Neural progenitor cell (in vitro differentiated cells): ENCODE results near the gene DDX5. TPM values are rescaled to one million over a fixed set of nuclear protein-coding genes. Genes with fewer than 3 reads are reported as not detected.

Experiments used
- DNase-seq: peaks from one replicate; pipeline ENCODE4 v3.0.0-alpha.2; 2016; ENCODE audit warnings: low spot score
- H2AFZ ChIP-seq: fragments of 200-600 bp; sonication (generic); replicated peaks from 2 replicates; pipeline ENCODE4 v1.6.1; 2016; ENCODE audit warnings: antibody characterized with exemption
- H3F3A ChIP-seq: fragments of 200-600 bp; sonication (generic); 2 replicates; pipeline ENCODE4 v1.6.1; 2016; ENCODE audit warnings: antibody characterized with exemption, low read depth
- H3K27ac ChIP-seq: fragments of 200-600 bp; sonication (generic); 2 replicates; pipeline ENCODE4 v1.5.1; 2016; ENCODE audit warnings: mild to moderate bottlenecking
- H3K27me3 ChIP-seq: fragments of 200-600 bp; sonication (generic); 2 replicates; pipeline ENCODE4 v1.6.1; 2016; ENCODE audit warnings: mild to moderate bottlenecking, moderate library complexity
- H3K36me3 ChIP-seq: fragments of 200-600 bp; sonication (generic); 2 replicates; pipeline ENCODE4 v1.5.1; 2016
- H3K4me1 ChIP-seq: fragments of 200-600 bp; sonication (generic); 2 replicates; pipeline ENCODE4 v1.6.1; 2016; ENCODE audit warnings: mixed run types
- H3K4me2 ChIP-seq: fragments of 200-600 bp; sonication (generic); 2 replicates; pipeline ENCODE4 v1.6.1; 2016
- H3K4me3 ChIP-seq: fragments of 200-600 bp; sonication (generic); 2 replicates; pipeline ENCODE4 v1.5.1; 2016
- H3K79me2 ChIP-seq: fragments of 200-600 bp; sonication (generic); 2 replicates; pipeline ENCODE4 v1.6.1; 2016; ENCODE audit warnings: low read depth
- H3K9ac ChIP-seq: fragments of 200-600 bp; sonication (generic); 2 replicates; pipeline ENCODE4 v1.6.1; 2016
- H3K9me3 ChIP-seq: fragments of 200-600 bp; sonication (generic); 2 replicates; pipeline ENCODE4 v1.5.1; 2016; ENCODE audit warnings: low read depth
- H4K20me1 ChIP-seq: fragments of 200-600 bp; sonication (generic); 2 replicates; pipeline ENCODE4 v1.6.1; 2016; ENCODE audit warnings: low read depth
- H3K27ac Mint-ChIP-seq: 3 replicates; pipeline ENCODE4 v1.8.0; 2021; ENCODE audit warnings: mixed read lengths
- H3K27me3 Mint-ChIP-seq: 2 replicates; pipeline ENCODE4 v1.8.0; 2022; ENCODE audit warnings: low read depth, mild to moderate bottlenecking, inconsistent platforms, moderate library complexity, mixed read lengths; ENCODE audit not compliant: insufficient read depth
- H3K36me3 Mint-ChIP-seq: 3 replicates; pipeline ENCODE4 v1.8.0; 2021; ENCODE audit warnings: mixed read lengths
- H3K4me1 Mint-ChIP-seq: 3 replicates; pipeline ENCODE4 v1.8.0; 2021; ENCODE audit warnings: mixed read lengths
- H3K4me3 Mint-ChIP-seq: 3 replicates; pipeline ENCODE4 v1.8.0; 2021; ENCODE audit warnings: mild to moderate bottlenecking, moderate library complexity, mixed read lengths
- H3K9me3 Mint-ChIP-seq: 3 replicates; pipeline ENCODE4 v1.8.0; 2020; ENCODE audit warnings: mixed read lengths
- CTCF ChIP-seq: fragments of 200-600 bp; sonication (generic); IDR thresholded peaks from 2 replicates; pipeline ENCODE4 v1.5.1; 2017; ENCODE audit warnings: antibody characterized with exemption, mild to moderate bottlenecking
- EZH2 ChIP-seq: fragments of 200-600 bp; sonication (generic); IDR thresholded peaks from 2 replicates; pipeline ENCODE4 v1.6.1; 2017; ENCODE audit warnings: antibody characterized with exemption, mild to moderate bottlenecking, moderate library complexity
- EZH2phosphoT487 ChIP-seq: fragments of 200-600 bp; sonication (generic); IDR thresholded peaks from 2 replicates; pipeline ENCODE4 v1.6.1; 2017; ENCODE audit warnings: antibody characterized with exemption
- total RNA-seq: library from RNA; depleted of rRNA; stranded (reverse); fragments of >200 nt; gene quantifications from 2 replicates; pipeline ENCODE4 v1.2.3, GENCODE V29; 2015; ENCODE audit warnings: low replicate concordance

The DDX5 gene
- total RNA-seq, 1 donor from 2014 or later: 967 TPM

- DNase-seq: peak; percentile 30
- H3K4me1 Mint-ChIP-seq: peaks cover 16% of the 10 kb centered on the region
- Histone ChIP-seq H3K9ac (no peak overlapping the region), H3K4me3 (no peak overlapping the region), H3K79me2 (peaks cover 34% of the 10 kb centered on the region), H3K4me1 (peaks cover 4% of the 10 kb centered on the region), H2AFZ (no peak overlapping the region), H3K27ac (no peak overlapping the region), H3K4me2 (no peak overlapping the region), H3K9me3 (no peaks in the 10 kb centered on the region), H3K36me3 (peaks cover 37% of the 10 kb centered on the region), H4K20me1 (peaks cover 25% of the 10 kb centered on the region), H3K27me3 (no peaks in the 10 kb centered on the region), H3F3A (no peaks in the 10 kb centered on the region)
- H3K36me3 Mint-ChIP-seq: peaks cover 25% of the 10 kb centered on the region
- no peaks in the 10 kb centered on the region for H3K27me3 Mint-ChIP-seq
- H3K27ac Mint-ChIP-seq: no peak overlapping the region
- no peaks in the 10 kb centered on the region for H3K9me3 Mint-ChIP-seq
- TF ChIP-seq CTCF (peak; percentile 53), EZH2phosphoT487 (no peak)
- no peak overlapping the region for H3K4me3 Mint-ChIP-seq
These were observed 14.8 kb downstream of the DDX5 start for GRCh38 chr17:64491034-64491860.

- DNase-seq: no peak
- Mint-ChIP-seq H3K9me3 (no peaks in the 10 kb centered on the region), H3K27ac (no peak overlapping the region), H3K36me3 (peaks cover 18% of the 10 kb centered on the region), H3K27me3 (no peaks in the 10 kb centered on the region), H3K4me3 (no peak overlapping the region), H3K4me1 (no peaks in the 10 kb centered on the region)
- Histone ChIP-seq H3K9ac (no peak overlapping the region), H3K4me3 (no peak overlapping the region), H3K27me3 (no peaks in the 10 kb centered on the region), H3K79me2 (peaks cover 5% of the 10 kb centered on the region), H3K27ac (no peak overlapping the region), H4K20me1 (peaks cover 3% of the 10 kb centered on the region), H3K36me3 (peaks cover 37% of the 10 kb centered on the region), H3K4me1 (no peaks in the 10 kb centered on the region), H3K9me3 (no peaks in the 10 kb centered on the region), H3K4me2 (no peak overlapping the region), H3F3A (no peaks in the 10 kb centered on the region), H2AFZ (no peak overlapping the region)
- TF ChIP-seq EZH2phosphoT487 (no peak), CTCF (no peak), EZH2 (no peak)
These were observed 17.8 kb downstream of the DDX5 start for GRCh38 chr17:64488301-64488700.

- Histone ChIP-seq H4K20me1 (peaks cover 3% of the 10 kb centered on the region), H3K27ac (no peak overlapping the region), H3K9ac (no peak overlapping the region), H3K36me3 (peaks cover 16% of the 10 kb centered on the region), H3K9me3 (no peaks in the 10 kb centered on the region), H3F3A (no peaks in the 10 kb centered on the region), H3K27me3 (no peaks in the 10 kb centered on the region), H3K4me2 (no peak overlapping the region), H3K4me3 (no peak overlapping the region), H3K79me2 (no peaks in the 10 kb centered on the region), H2AFZ (no peak overlapping the region), H3K4me1 (no peaks in the 10 kb centered on the region)
- TF ChIP-seq CTCF (no peak), EZH2phosphoT487 (no peak), EZH2 (no peak)
- no peak overlapping the region for H3K27ac Mint-ChIP-seq
- DNase-seq: no peak
- no peaks in the 10 kb centered on the region for H3K4me1 Mint-ChIP-seq
- H3K9me3 Mint-ChIP-seq: no peaks in the 10 kb centered on the region
- no peak overlapping the region for H3K4me3 Mint-ChIP-seq
- H3K27me3 Mint-ChIP-seq: no peaks in the 10 kb centered on the region
- H3K36me3 Mint-ChIP-seq: peaks cover 2% of the 10 kb centered on the region
These were observed 21.7 kb downstream of the DDX5 start for GRCh38 chr17:64484380-64484779.
